HepG2 (cell line): ENCODE data around the gene SMG7.

Experiments used
- CREM ChIP-seq, 2 experiments: sonication (generic) in 1 of 2; formaldehyde crosslinking in 1 of 2; IDR thresholded peaks; 2 replicates each; pipeline versions ENCODE4 v1.4.0 to v1.6.1; 2016 to 2020; ENCODE audit warnings: antibody characterized with exemption in 1 of 2, mild to moderate bottlenecking in 1 of 2, missing genetic modification reagents in 1 of 2
- EZH2 ChIP-seq: conservative IDR thresholded peaks from 2 replicates; pipeline ENCODE4 v1.6.1; 2012; ENCODE audit warnings: mild to moderate bottlenecking, low read depth, low read length, moderate library complexity
- MEF2D ChIP-seq: sonication (generic); formaldehyde crosslinking; IDR thresholded peaks from 2 replicates; pipeline ENCODE4 v1.5.1; 2020; ENCODE audit warnings: mild to moderate bottlenecking, missing genetic modification reagents
- RAD21 ChIP-seq: fragments of 450-650 bp; formaldehyde crosslinking; IDR thresholded peaks from 2 replicates; pipeline ENCODE4 v1.5.0; 2020; ENCODE audit warnings: mild to moderate bottlenecking
- ZNF24 ChIP-seq: fragments of 450-650 bp; IDR thresholded peaks from 2 replicates; pipeline ENCODE4 v1.6.1; 2017; ENCODE audit warnings: antibody characterized with exemption, mild to moderate bottlenecking
- TF ChIP-seq, protein P1 (sequence below): sonication (generic); formaldehyde crosslinking; IDR thresholded peaks from 2 replicates; pipeline ENCODE4 v1.4.0; 2020; ENCODE audit warnings: missing genetic modification reagents, mild to moderate bottlenecking, borderline replicate concordance
- TF ChIP-seq, protein P2 (sequence below): sonication (generic); formaldehyde crosslinking; conservative IDR thresholded peaks from 2 replicates; pipeline ENCODE4 v1.5.0; 2020; ENCODE audit warnings: missing genetic modification reagents

DNA sequence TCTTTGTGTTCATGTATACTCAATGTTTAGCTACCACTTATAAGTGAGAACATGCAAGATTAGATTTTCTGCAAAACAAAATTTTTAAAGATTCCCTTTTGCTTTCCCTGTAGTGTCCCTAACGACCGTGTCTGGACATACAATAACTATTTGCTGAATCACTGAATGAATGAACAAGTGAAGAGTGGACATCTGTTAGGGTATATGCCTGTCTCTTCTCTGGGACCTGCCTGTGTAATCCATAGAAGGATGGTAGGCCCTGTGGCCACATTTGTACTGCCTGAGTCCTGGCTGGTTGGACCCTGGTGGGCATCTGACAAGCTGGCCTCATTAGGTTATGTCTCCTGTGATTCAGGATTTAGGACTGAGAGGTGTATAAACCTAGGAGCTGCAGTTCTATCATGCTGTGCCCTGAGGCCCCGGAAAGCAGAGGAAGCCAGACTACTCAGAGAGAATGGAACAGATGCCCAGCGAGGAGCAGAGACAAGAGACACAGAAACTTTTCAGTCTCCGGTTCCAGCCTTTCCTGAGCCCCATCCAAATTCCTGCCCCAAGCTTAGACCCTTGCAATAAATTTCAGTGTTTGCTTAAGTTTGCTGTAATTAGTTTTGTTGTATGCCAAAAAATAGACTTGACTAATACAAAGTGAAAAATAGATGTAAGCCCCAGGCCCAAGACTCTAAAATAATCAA, 125.5 kb downstream of the SMG7 start:
- TF ChIP-seq ZNF24 (no peak), EZH2 (no peak), MEF2D (CRISPR knock-in tag) (no peak), CREM (IDR thresholded peaks at IDR 0.05) (no peak), CREM (CRISPR knock-in tag; IDR thresholded peaks at IDR 0.05) (no peak), RAD21 (CRISPR knock-in tag) (no peak)
- TF ChIP-seq, protein P1, sequence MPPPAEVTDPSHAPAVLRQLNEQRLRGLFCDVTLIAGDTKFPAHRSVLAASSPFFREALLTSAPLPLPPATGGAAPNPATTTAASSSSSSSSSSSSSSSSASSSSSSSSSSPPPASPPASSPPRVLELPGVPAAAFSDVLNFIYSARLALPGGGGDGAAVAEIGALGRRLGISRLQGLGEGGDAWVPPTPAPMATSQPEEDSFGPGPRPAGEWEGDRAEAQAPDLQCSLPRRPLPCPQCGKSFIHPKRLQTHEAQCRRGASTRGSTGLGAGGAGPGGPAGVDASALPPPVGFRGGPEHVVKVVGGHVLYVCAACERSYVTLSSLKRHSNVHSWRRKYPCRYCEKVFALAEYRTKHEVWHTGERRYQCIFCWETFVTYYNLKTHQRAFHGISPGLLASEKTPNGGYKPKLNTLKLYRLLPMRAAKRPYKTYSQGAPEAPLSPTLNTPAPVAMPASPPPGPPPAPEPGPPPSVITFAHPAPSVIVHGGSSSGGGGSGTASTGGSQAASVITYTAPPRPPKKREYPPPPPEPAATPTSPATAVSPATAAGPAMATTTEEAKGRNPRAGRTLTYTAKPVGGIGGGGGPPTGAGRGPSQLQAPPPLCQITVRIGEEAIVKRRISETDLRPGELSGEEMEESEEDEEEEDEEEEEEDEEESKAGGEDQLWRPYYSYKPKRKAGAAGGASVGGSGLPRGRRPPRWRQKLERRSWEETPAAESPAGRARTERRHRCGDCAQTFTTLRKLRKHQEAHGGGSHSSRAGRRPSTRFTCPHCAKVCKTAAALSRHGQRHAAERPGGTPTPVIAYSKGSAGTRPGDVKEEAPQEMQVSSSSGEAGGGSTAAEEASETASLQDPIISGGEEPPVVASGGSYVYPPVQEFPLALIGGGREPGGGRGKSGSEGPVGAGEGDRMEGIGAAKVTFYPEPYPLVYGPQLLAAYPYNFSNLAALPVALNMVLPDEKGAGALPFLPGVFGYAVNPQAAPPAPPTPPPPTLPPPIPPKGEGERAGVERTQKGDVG (CRISPR knock-in tag) = no peak
- TF ChIP-seq, protein P2, sequence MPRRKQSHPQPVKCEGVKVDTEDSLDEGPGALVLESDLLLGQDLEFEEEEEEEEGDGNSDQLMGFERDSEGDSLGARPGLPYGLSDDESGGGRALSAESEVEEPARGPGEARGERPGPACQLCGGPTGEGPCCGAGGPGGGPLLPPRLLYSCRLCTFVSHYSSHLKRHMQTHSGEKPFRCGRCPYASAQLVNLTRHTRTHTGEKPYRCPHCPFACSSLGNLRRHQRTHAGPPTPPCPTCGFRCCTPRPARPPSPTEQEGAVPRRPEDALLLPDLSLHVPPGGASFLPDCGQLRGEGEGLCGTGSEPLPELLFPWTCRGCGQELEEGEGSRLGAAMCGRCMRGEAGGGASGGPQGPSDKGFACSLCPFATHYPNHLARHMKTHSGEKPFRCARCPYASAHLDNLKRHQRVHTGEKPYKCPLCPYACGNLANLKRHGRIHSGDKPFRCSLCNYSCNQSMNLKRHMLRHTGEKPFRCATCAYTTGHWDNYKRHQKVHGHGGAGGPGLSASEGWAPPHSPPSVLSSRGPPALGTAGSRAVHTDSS (CRISPR knock-in tag) = no peak
